GM21423 (cell line): ENCODE results near the gene ACCSL.

Experiments used
- ATAC-seq: cut with Tn5 transposase; IDR thresholded peaks from one replicate; pipeline ENCODE4 v1.9.1; 2021; ENCODE audit warnings: mild to moderate bottlenecking, moderate library complexity; ENCODE audit not compliant: unreplicated experiment

The ACCSL gene

GRCh38 chr11:44047931-44048431 lies at the start of gene ACCSL:
Gene ACCSL (plus strand): TSS chr11:44047981. CDS start chr11:44048037, 56 bp downstream.
- ATAC-seq = no peak

DNA sequence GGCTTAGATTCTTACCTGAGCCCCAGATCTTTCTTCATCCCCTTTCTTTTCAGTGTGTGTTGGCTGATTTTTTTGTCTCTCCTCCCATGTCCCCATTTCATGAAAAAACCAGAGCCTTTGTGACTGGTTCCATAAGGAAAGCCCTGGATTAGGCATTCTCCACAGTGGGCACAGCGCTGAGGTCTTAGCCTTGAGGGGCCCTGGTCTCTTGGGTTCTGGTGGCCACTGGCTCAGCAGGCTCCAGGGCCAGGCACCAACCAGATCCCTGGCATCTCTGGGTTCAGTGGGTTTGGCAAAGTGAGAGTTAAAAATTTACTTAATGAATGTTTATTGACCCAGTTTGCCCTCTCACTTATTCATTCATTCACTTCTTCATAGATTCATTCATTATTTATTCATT lies 49.5 kb upstream of the ACCSL start:
- no peak for ATAC-seq

DNA sequence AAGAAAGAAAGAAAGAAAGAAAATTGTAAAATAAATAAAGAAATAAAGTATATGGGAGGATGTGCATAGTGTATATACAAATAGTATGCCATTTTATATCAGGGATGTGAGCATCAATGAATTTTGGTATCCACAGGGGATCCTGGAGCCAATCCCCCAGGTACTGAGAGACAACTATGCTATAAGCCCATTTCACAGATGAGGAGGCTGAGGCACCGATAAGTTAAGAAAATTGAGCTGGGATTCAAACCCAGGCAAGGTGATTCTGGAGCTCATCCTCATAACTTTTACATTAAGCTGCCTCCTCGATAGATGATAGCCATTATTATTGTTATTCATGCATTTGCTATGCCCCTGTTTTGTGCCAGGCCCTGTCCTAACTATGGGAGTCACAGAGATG lies 47.0 kb upstream of the ACCSL start:
- ATAC-seq = no peak

- no peak for ATAC-seq
These were observed 45.3 kb upstream of the ACCSL start for GRCh38 chr11:44002191-44003093.

DNA sequence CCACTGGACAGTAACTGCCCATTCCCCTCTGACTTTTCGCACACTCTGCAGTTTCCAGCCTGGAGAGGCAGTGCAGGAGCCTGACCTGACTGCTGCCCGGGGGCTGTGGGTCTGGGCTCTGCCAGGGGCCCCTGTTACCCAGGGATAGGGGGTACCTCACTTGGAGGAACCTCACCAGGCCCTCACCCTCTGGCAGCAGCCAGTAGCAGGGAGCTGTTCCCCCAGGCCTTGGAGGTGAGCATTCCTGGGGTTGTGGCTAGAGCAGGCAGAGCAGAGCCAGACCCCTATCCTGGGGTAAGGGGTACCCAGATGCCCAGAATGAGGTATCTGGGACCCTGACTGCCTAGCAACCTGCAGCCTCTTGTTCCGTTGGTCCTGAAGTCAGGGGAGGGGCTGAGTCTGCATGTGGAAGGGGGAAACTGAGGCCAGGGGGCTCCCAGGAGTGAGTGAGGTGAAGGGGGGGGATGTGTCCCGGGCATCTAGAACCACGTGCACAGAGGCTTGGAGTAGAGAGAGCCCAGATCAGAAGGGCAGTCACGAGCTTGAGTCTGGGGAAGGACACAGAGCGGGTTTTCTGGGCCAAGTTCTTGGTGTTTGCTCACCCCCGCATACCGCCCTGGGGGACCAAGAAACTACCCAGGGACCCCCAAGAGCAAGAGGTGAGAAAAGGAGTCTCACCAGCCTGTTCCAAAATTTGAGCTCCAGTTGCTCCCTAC lies 43.9 kb upstream of the ACCSL start:
- no peak for ATAC-seq

DNA sequence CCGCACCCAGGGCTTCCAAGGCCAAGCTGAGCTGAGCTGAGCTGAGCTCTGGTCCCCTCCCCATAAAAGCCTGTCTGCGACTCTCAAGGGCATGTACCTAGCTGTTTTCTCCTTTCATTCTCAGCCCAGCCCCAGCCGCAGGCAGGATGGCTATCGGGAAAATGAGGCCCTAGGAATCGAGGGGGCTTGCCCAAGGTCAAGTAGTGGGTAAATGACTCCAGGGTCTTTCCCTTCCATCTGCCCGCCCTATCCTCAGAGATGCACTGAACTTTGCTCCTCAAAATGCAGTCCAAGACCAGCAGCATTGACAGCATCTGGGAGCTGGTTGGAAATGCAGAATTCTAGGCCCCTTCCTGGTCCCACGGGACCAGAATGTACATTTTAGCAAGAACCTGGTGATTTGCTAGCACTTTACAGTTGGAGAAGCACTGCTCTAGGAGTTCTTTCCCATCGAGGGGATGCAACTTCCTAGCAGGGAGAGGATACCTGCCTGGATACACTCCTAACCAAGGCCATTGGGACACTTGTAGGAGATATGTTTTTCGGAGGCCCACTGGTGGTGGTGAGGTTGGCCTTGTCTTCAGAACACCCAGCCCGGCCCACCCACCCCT lies 43.2 kb upstream of the ACCSL start:
- no peak for ATAC-seq

GRCh38 chr11:44005063-44005701 lies 42.6 kb upstream of the ACCSL start:
- ATAC-seq = no peak

DNA sequence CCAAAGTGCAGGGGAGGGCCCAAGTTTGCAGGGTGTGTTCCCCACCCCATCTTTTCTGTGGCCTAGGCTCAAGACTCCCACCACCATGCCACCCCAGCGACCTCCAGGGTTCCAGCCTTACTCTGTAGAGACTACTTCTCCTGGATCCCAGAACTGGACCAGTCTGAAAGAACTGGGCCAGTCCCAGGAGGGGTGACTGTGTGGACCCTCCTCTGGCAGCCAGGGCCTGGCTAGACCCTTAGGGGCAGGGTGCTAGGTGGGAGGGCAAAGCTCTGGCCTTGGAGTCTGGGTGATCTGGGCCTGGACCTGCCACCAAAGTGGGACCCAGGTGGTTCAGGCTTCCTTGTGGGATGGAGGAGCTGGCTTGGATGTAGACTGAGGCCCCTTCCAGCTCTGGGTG lies 41.8 kb upstream of the ACCSL start:
- no peak for ATAC-seq

GRCh38 chr11:44006917-44007361 lies 40.8 kb upstream of the ACCSL start:
- ATAC-seq = no peak

- no peak for ATAC-seq
These were observed 40.2 kb upstream of the ACCSL start for GRCh38 chr11:44007481-44008087.

GRCh38 chr11:44008088-44008501 lies 39.7 kb upstream of the ACCSL start:
- ATAC-seq = no peak

DNA sequence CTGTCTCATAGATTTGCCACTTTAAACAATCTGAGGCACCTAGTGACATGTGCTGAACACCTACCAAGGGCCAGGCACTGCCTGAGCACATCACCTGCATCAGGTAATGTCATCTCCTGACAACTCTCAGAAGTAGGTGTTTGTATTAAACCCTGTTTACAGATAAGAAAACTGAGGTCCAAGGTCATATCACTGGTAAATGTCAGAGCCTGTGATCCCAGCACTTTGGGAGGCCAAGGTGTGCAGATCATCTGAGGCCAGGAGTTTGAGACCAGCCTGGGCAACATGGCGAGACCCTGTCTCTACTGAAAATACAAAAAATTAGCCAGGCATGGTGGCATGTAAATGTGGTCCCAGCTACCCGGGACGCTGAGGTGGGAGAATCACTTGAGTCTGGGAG lies 39.1 kb upstream of the ACCSL start:
- ATAC-seq = no peak

DNA sequence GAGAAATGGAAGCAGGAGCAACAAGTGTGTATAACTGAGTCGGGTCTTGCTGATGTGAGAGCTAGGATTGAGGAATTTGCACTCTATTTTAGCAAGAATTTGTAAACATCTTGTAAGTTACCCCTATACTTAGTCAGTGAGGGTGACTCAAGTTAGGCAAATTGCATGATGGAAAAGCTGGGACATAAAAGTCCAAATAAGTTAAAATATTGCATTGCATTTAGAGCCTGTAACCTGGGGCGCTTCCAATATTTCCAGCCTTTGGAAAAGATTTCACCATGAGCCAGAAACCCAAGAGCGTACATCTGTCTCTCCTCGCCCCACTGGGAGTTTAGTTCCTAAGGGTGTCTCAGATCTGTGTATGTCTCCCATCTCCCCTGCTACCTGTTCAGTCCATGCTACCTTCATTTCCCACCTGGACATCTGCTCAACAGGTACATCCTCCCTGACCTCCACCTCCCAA lies 37.0 kb upstream of the ACCSL start:
- ATAC-seq = no peak

- ATAC-seq = no peak
These were observed 36.0 kb upstream of the ACCSL start for GRCh38 chr11:44011797-44012196.

- ATAC-seq = no peak
These were observed 32.7 kb upstream of the ACCSL start for GRCh38 chr11:44014968-44015623.

GRCh38 chr11:44015624-44016007 lies 32.2 kb upstream of the ACCSL start:
- ATAC-seq = no peak

- no peak for ATAC-seq
These were observed 31.6 kb upstream of the ACCSL start for GRCh38 chr11:44016131-44016530.

DNA sequence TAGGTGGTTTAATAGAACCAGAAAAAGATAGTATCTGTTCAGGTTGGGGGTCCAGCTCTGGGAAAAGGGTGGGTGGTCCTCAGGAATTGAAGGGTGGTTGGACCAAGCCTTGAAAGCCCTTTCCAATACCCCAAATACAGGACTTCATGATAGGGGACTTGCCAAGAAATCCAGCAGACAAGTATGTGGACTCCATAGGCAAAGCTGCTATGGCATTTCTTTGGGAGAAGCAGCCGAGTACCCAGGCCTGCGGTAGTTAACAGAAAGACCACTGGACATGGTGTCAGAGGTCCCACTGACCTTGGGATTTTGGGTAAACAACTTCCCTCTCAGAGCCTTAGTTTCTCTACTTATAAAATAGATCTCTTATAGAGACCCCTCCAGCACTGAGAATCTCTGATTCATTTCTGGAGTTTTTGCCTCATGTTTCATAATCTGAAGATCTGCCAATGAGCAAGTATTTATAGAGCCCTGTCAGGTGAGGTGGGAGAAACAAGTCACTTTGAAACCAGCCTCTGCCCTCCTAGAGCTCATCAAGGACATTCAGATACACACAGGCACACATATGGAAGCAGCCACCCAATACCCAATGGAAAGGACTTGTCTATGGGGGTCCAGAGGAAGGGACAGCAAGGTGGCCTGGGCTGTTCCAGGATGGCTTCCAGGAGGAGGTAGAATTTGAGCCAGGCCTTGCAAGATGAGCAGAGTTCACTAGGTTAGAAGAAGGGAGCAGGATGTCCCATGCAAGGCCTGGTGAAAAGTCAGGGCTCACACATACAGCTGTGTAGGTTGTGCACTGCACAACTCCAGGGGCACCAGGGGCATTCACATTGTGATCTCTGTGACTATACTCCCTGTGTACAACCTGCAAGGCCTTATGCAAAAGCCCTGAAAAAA lies 31.0 kb upstream of the ACCSL start:
- no peak for ATAC-seq
